HG03571 (cell line): ENCODE data around the gene CMKLR1.

Source experiments
- ATAC-seq: cut with Tn5 transposase; IDR thresholded peaks from one replicate; pipeline ENCODE4 v1.9.1; 2021; ENCODE audit not compliant: unreplicated experiment

The CMKLR1 gene

GRCh38 chr12:108302016-108302402 is 37.1 kb downstream of the CMKLR1 start:
- ATAC-seq, result no peak

- ATAC-seq, result no peak
Observed at GRCh38 chr12:108301346-108301745, 37.8 kb downstream of the CMKLR1 start.

GRCh38 chr12:108299980-108300696 is 39.0 kb downstream of the CMKLR1 start:
- no peak for ATAC-seq

- ATAC-seq, result no peak
Observed at GRCh38 chr12:108299516-108299915, 39.6 kb downstream of the CMKLR1 start.

- ATAC-seq, result no peak
Observed at GRCh38 chr12:108298761-108299275, 40.3 kb downstream of the CMKLR1 start.

GRCh38 chr12:108297895-108298760 is 41.0 kb downstream of the CMKLR1 start:
- ATAC-seq, result peak; percentile 43

- ATAC-seq, result no peak
Observed at GRCh38 chr12:108297424-108297823, 41.7 kb downstream of the CMKLR1 start.

GRCh38 chr12:108296945-108297344 is 42.2 kb downstream of the CMKLR1 start:
- no peak for ATAC-seq

- no peak for ATAC-seq
Observed at GRCh38 chr12:108295641-108296040, 43.5 kb downstream of the CMKLR1 start.

- no peak for ATAC-seq
Observed at GRCh38 chr12:108289350-108290161, 49.6 kb downstream of the CMKLR1 start.

- ATAC-seq, result no peak
Observed at GRCh38 chr12:108287227-108287626, 51.9 kb downstream of the CMKLR1 start.

GRCh38 chr12:108285016-108285415 is 54.1 kb downstream of the CMKLR1 start:
- no peak for ATAC-seq

- no peak for ATAC-seq
Observed at GRCh38 chr12:108284163-108284562, 54.9 kb downstream of the CMKLR1 start.

- no peak for ATAC-seq
Observed at GRCh38 chr12:108282676-108283075, 56.4 kb downstream of the CMKLR1 start.

- ATAC-seq, result no peak
Observed at GRCh38 chr12:108282160-108282559, 57.0 kb downstream of the CMKLR1 start.

GRCh38 chr12:108277613-108278012 is 61.5 kb downstream of the CMKLR1 start:
- no peak for ATAC-seq

GRCh38 chr12:108273217-108273616 is 65.9 kb downstream of the CMKLR1 start:
- ATAC-seq, result no peak

- no peak for ATAC-seq
Observed at GRCh38 chr12:108271951-108272872, 66.9 kb downstream of the CMKLR1 start.

- ATAC-seq, result no peak
Observed at GRCh38 chr12:108270849-108271143, 68.3 kb downstream of the CMKLR1 start.
